Neuronal stem cell (in vitro differentiated cells): ENCODE data around the gene RPS27A.
A peak's percentile ranks its signal among the peaks of the same experiment; 100 is the strongest.
"Not testable (repeated sequence)": the region's sequence is repeated elsewhere in the genome, so short reads cannot be mapped to it uniquely, and the experiment has no call there.

Experiments
- DNase-seq: peaks from one replicate; pipeline ENCODE4 v3.0.0-alpha.2; 2013; ENCODE audit warnings: low spot score
- H2AFZ ChIP-seq: one replicate; pipeline ENCODE4 v1.6.1; 2013; ENCODE audit warnings: mild to moderate bottlenecking, low read length, inconsistent platforms
- H2AK5ac ChIP-seq: 2 replicates; pipeline ENCODE4 v1.6.1; 2013; ENCODE audit warnings: low read depth, mild to moderate bottlenecking, inconsistent platforms, low read length, moderate library complexity, mixed read lengths
- H2BK120ac ChIP-seq: 2 replicates; pipeline ENCODE4 v1.6.1; 2013; ENCODE audit warnings: low read depth, mild to moderate bottlenecking, inconsistent platforms, low read length, moderate library complexity, mixed read lengths
- H2BK12ac ChIP-seq: one replicate; pipeline ENCODE4 v1.6.1; 2013; ENCODE audit warnings: low read length, inconsistent platforms
- H2BK15ac ChIP-seq: 2 replicates; pipeline ENCODE4 v1.6.1; 2013; ENCODE audit warnings: mild to moderate bottlenecking, low read length, inconsistent platforms, mixed read lengths
- H2BK5ac ChIP-seq: one replicate; pipeline ENCODE4 v1.6.1; 2013; ENCODE audit warnings: inconsistent platforms, mild to moderate bottlenecking, low read length, moderate library complexity
- H3K14ac ChIP-seq: one replicate; pipeline ENCODE4 v1.6.1; 2013; ENCODE audit warnings: low read length, inconsistent platforms
- H3K18ac ChIP-seq: 2 replicates; pipeline ENCODE4 v1.6.1; 2013; ENCODE audit warnings: low read length, inconsistent platforms
- H3K23ac ChIP-seq: 2 replicates; pipeline ENCODE4 v1.6.1; 2013; ENCODE audit warnings: low read depth, mild to moderate bottlenecking, mixed read lengths, low read length, inconsistent platforms; ENCODE audit not compliant: poor library complexity
- H3K27ac ChIP-seq: replicated peaks from 3 replicates; pipeline ENCODE4 v1.5.1; 2013; ENCODE audit warnings: low read length, inconsistent platforms
- H3K27me3 ChIP-seq, 3 experiments: 2 replicates each; pipeline ENCODE4 v1.6.1; 2013; ENCODE audit warnings: low read length in 3 of 3, mild to moderate bottlenecking in 2 of 3, inconsistent platforms in 1 of 3, low read depth in 1 of 3, mixed read lengths in 1 of 3, moderate library complexity in 1 of 3; ENCODE audit not compliant: control insufficient read depth in 3 of 3, insufficient read depth in 3 of 3
- H3K36me3 ChIP-seq, 2 donors: replicated peaks in 1 of 2; 2 replicates each; pipeline ENCODE4 v1.6.1; 2013; ENCODE audit warnings: low read length in 2 of 2; ENCODE audit not compliant: control insufficient read depth in 2 of 2, insufficient read depth in 2 of 2
- H3K4ac ChIP-seq: 2 replicates; pipeline ENCODE4 v1.6.1; 2013; ENCODE audit warnings: inconsistent platforms, mild to moderate bottlenecking, low read length, moderate library complexity
- H3K4me1 ChIP-seq, 2 donors: 1 replicate in 1 of 2; 2 replicates in 1 of 2; pipeline ENCODE4 v1.6.1; 2013; ENCODE audit warnings: low read length in 2 of 2, low read depth in 1 of 2; ENCODE audit not compliant: control insufficient read depth in 2 of 2, insufficient read depth in 1 of 2
- H3K4me2 ChIP-seq: one replicate; pipeline ENCODE4 v1.6.1; 2013; ENCODE audit warnings: mild to moderate bottlenecking, low read length, inconsistent platforms; ENCODE audit not compliant: insufficient read depth, poor library complexity, severe bottlenecking
- H3K4me3 ChIP-seq, 2 donors: 2 replicates each; pipeline ENCODE4 v1.5.1; 2013; ENCODE audit warnings: low read length in 2 of 2, mild to moderate bottlenecking in 2 of 2, inconsistent platforms in 1 of 2, moderate library complexity in 1 of 2
- H3K79me1 ChIP-seq: one replicate; pipeline ENCODE4 v1.6.1; 2013; ENCODE audit warnings: low read depth, mild to moderate bottlenecking, inconsistent platforms, low read length, moderate library complexity
- H3K9ac ChIP-seq: one replicate; pipeline ENCODE4 v1.6.1; 2013; ENCODE audit warnings: mild to moderate bottlenecking, low read depth, low read length, inconsistent platforms; ENCODE audit not compliant: poor library complexity
- H3K9me3 ChIP-seq, 2 donors: replicated peaks in 1 of 2; 2 replicates each; pipeline versions ENCODE3 to v1.6.1; 2013; ENCODE audit warnings: low read length in 2 of 2, mild to moderate bottlenecking in 2 of 2, inconsistent platforms in 1 of 2, low read depth in 1 of 2, mixed read lengths in 1 of 2, moderate library complexity in 1 of 2; ENCODE audit not compliant: control insufficient read depth in 2 of 2, insufficient read depth in 1 of 2
- H4K8ac ChIP-seq: one replicate; pipeline ENCODE4 v1.6.1; 2013; ENCODE audit warnings: low read depth, mild to moderate bottlenecking, inconsistent platforms, low read length, moderate library complexity
- H4K91ac ChIP-seq: one replicate; pipeline ENCODE4 v1.6.1; 2013; ENCODE audit warnings: low read length, low read depth, mild to moderate bottlenecking, inconsistent platforms; ENCODE audit not compliant: poor library complexity
- WGBS, 2 donors: extraction: QIAGEN DNeasy Blood & Tissue Kit; methylation state at CpG; one replicate each; pipeline ENCODE4 v1.1.7; 2013; ENCODE audit warnings: missing lambda C conversion rate in 2 of 2, mixed read lengths in 1 of 2; ENCODE audit not compliant: insufficient read length in 2 of 2, insufficient replicate concordance in 1 of 2; ENCODE audit errors: extremely low coverage in 2 of 2; 5-methylcytosine and 5-hydroxymethylcytosine counted together

Gene RPS27A

DNA sequence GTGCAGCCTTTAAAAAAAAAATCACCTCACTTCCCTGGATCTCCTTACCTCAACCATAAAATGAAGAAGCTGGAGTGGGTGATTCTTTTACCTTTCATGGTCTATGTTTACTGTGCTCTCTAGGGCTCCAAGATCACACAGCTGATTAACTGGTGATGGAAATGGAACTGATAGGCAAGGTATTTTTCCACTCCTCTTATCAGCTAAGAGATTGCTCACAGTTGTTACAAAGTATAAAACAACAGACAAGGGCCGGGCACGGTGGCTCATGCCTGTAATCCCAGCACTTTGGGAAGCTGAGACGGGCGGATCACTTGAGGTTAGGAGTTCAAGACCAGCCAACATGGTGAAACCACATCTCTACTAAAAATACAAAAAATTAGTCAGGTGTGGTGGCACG, 14.5 kb downstream of the RPS27A start:
- H3K4me3 ChIP-seq = no peak overlapping the region
- H2AFZ ChIP-seq = no peak overlapping the region
- H3K4ac ChIP-seq = no peak overlapping the region
- H3K27ac ChIP-seq = no peak overlapping the region
- H3K36me3 ChIP-seq = peaks cover 4 to 86% of the 10 kb centered on the region in 2 donors
- H3K9ac ChIP-seq = no peak overlapping the region
- no peaks in the 10 kb centered on the region for H3K27me3 ChIP-seq
- no CpG with 5 or more reads among the region's 5 CpGs for WGBS, 2 donors
- H3K23ac ChIP-seq = no peak overlapping the region
- no peaks in the 10 kb centered on the region for H3K4me1 ChIP-seq
- DNase-seq = no peak
- no peak overlapping the region for H3K14ac ChIP-seq
- no peaks in the 10 kb centered on the region for H3K79me1 ChIP-seq
- H3K18ac ChIP-seq = no peak overlapping the region
- no peak overlapping the region for H4K8ac ChIP-seq
- H2BK120ac ChIP-seq = no peak overlapping the region
- no peak overlapping the region for H4K91ac ChIP-seq
- no peak overlapping the region for H3K4me2 ChIP-seq
- H2BK5ac ChIP-seq = no peak overlapping the region
- H2BK12ac ChIP-seq = no peak overlapping the region
- H2AK5ac ChIP-seq = no peak overlapping the region
- H2BK15ac ChIP-seq = no peak overlapping the region
- no peaks in the 10 kb centered on the region for H3K9me3 ChIP-seq

DNA sequence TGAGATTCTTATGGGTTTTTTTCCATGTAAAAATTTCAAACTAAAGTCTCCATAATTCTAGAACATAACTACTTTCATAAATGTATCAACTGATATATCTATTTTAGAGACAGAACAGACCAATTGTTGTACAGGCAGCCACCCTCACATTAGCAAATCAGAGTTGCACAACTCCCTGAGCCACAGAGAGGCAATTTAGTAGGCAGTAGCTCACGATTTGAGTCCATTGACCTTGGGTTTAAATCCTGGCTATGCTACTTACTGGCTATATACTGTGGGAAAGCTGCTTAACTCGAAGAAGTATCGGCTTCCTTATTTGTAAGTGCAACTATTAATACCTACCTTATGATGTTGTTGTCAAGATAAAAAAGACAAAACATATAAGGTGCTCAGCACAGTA, 20.3 kb downstream of the RPS27A start:
- Histone ChIP-seq H3K23ac (no peak overlapping the region), H3K4me2 (no peak overlapping the region), H2AK5ac (no peak overlapping the region), H3K4me1 (no peaks in the 10 kb centered on the region), H4K91ac (no peak overlapping the region), H2AFZ (no peak overlapping the region), H3K27me3 (no peaks in the 10 kb centered on the region), H4K8ac (no peak overlapping the region), H3K14ac (no peak overlapping the region), H3K4ac (no peak overlapping the region), H2BK120ac (no peak overlapping the region), H3K18ac (no peak overlapping the region), H2BK5ac (no peak overlapping the region), H3K4me3 (no peak overlapping the region), H2BK15ac (no peak overlapping the region), H3K9ac (no peak overlapping the region), H3K36me3 (peaks cover 7 to 75% of the 10 kb centered on the region in 2 donors), H2BK12ac (no peak overlapping the region), H3K9me3 (no peaks in the 10 kb centered on the region), H3K79me1 (peaks cover 2% of the 10 kb centered on the region), H3K27ac (no peak overlapping the region)
- no peak for DNase-seq
- no CpG with 5 or more reads among the region's 3 CpGs for WGBS, 2 donors

DNA sequence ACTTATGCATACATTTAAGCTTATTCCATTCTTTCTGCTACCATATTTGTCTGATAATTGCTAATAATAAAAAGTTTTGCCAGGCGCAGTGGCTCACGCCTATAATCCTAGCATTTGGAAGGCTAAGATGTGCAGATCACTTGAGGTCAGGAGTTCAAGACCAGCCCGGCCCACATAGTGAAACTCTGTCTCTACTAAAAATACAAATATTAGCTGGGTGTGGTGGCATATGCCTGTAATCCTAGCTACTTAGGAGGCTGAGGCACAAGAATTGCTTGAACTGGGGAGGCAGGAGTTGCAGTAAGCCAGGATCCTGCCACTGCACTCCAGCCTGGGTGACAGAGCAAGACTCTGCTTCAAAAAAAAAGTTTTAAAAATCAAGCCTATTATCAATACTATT, 27.1 kb downstream of the RPS27A start:
- not testable (repeated sequence) for H2BK12ac ChIP-seq, H4K91ac ChIP-seq, H2BK120ac ChIP-seq, H3K4me1 ChIP-seq, H3K4ac ChIP-seq, H2BK5ac ChIP-seq, H3K9ac ChIP-seq, H3K79me1 ChIP-seq, H3K27me3 ChIP-seq, H3K14ac ChIP-seq, H2AK5ac ChIP-seq, H3K9me3 ChIP-seq, H3K18ac ChIP-seq, H3K4me2 ChIP-seq, H2AFZ ChIP-seq, H3K23ac ChIP-seq, DNase-seq, H4K8ac ChIP-seq, H2BK15ac ChIP-seq, H3K4me3 ChIP-seq, H3K27ac ChIP-seq
- no CpG with 5 or more reads among the region's 3 CpGs for WGBS, 2 donors
- peaks cover 9 to 79% of the 10 kb centered on the region in 2 donors for H3K36me3 ChIP-seq

DNA sequence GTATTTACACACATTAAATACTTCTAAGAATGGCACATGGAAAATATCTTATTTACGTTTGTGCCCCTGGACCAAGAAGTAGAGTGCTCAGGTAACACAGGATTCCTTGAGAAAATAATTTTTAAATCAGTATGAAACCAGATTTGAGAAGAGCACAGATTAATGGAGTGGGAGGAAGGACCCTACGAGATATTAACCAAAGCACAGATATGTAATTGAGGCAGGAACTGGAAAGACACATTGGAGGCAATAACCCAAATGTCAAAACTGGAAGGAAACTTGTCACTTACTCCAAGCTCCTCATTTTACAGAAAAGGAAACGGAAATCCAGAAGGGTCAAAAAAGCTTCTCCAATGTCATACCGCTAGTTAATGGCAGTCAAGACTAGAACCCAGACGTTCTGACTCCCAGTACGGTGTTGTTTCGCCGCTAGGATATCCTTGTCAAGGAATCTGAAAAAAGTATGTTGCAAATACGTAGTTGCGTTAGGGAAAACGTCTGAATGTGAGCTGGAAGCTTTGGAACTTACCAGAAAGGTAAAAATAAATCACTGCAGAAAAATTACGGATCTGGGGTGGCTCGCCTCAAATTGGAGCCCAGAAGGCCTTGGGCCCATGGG, 35.9 kb downstream of the RPS27A start:
- Histone ChIP-seq H2BK12ac (no peak overlapping the region), H3K4me1 (no peaks in the 10 kb centered on the region), H3K27ac (no peak overlapping the region), H3K14ac (no peak overlapping the region), H3K79me1 (no peaks in the 10 kb centered on the region), H3K4me3 (peak overlapping the region; percentile 77 to 93), H3K27me3 (no peaks in the 10 kb centered on the region), H4K91ac (peak overlapping the region; percentile 53), H3K9me3 (no peaks in the 10 kb centered on the region), H3K4ac (no peak overlapping the region), H3K18ac (peak overlapping the region; percentile 93), H4K8ac (peak overlapping the region; percentile 83), H3K36me3 (peaks cover 7 to 29% of the 10 kb centered on the region in 2 donors), H2BK5ac (peak overlapping the region; percentile 20), H3K23ac (peak overlapping the region; percentile 75), H3K4me2 (peak overlapping the region; percentile 74), H2AK5ac (no peak overlapping the region), H2AFZ (peak overlapping the region; percentile 87), H2BK15ac (no peak overlapping the region), H3K9ac (peak overlapping the region; percentile 90), H2BK120ac (no peak overlapping the region)
- no peak for DNase-seq
- no CpG with 5 or more reads among the region's 13 CpGs for WGBS, 2 donors
